DMS79 (cell line): Measurements from ENCODE around the gene PLEKHH2.
"Not testable (repeated sequence)": the region's sequence is repeated elsewhere in the genome, so short reads cannot be mapped to it uniquely, and the experiment has no call there.

Source experiments
- DNase-seq: peaks from one replicate; lab custom pipeline; 2025; lab: John Stamatoyannopoulos, UW

PLEKHH2 gene

DNA sequence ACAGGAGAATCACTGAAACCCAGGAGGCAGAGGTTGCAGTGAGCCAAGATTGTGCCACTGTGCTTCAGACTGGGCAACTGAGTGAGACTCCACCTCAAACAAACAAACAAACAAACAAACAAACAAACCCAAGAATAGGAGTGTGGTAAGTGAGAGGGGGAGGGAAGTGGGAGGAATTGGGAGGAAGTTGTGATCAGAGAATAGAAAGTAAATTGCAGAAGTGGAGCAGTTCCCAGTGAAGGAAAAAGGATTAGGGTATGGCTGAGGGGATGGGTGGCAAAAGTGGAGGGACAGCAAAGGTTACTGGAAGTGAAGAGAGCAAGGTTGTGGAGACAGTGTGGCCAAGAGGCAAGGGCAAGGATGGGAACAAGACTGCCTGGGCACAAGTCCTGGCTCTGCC is 80.3 kb downstream of the PLEKHH2 start:
- DNase-seq = no peak

DNA sequence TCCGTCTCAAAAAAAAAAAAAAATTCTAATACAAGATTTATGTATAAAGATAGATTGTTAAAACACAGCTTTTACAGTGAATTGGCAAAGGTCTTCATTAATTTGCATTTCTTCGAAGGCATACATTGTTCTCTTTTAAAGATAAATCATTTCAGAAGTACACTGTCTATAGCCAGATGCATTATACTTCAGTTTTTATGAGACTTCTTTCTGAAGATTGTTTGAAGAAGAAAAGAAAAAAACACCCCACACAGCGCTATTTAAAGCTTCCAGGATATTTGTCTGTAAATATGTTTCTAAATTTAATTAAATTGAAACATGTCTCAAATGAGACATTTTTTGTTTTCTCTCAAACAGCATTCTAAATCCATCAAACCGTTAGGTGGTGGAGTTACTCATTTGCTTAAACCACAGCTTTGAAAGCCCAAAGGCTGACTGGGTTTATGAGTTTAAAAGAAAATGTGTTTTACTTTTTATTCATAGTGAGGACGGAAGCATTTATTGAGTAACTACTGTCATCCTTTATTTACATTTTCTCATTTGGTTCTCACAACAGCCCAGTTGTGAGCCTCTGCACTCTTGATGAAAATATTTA is 81.6 kb downstream of the PLEKHH2 start:
- DNase-seq = no peak

DNA sequence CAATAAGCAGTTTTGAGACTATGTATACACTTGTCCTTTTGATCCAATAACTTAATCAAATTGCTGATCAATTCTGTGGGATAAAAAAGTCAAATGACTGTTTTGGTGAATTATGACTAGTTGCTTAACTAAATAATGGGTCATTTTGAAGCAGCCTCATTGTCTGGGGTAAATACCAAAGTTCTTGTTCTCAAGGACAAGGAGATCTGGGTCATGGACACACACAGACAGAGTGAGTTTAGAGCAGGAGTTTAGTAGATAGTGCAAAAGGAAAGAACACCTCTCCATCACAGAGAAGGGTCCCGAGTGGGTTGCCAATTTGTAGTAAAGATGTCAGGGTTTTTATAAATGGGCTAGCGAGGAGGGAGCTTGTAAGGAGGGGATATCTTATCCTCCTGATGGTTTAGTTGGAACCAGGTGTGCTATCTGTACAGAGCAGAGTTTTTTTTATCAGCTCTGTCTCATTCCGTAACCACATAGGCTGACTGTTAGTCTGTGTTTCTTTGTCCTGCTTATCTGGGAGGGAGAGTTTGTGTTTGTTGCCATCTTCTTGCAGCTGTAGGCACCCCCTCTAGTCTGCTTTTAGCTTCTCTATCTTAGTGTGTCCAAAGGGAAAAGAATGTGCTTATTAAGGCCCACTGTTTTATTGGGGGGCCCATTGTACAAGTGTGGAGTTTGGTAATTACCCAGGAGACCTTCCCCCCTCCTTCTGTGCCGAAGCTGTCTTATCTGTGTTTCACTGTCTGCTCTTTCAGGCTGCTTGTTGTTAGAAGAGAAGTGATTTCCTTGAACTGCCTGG is 87.9 kb downstream of the PLEKHH2 start:
- no peak for DNase-seq

DNA sequence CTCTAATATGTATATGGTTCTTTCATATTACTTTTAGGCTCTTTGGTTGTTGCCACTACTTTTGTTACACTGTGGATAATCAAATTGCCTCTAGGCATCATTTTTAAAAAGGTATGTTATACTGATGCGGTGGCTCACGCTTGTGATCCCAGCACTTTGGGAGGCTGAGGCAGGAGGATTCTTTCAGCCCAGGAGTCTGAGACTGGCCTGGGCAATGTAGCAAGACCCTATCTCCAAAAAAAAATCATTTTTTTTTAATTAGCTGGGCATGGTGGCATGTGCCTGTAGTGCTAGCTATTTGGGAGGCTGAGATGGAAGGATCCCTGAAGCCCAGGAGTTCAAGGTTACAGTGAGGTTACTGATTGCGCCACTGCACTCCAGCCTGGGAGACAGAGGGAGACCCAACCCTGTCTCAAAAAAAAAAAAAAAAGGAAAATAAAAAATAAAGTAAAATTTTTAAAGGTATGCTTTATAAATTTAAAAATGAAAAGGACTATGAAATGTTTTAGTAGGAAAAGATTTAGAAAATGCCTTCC is 88.7 kb downstream of the PLEKHH2 start:
- no peak for DNase-seq

DNA sequence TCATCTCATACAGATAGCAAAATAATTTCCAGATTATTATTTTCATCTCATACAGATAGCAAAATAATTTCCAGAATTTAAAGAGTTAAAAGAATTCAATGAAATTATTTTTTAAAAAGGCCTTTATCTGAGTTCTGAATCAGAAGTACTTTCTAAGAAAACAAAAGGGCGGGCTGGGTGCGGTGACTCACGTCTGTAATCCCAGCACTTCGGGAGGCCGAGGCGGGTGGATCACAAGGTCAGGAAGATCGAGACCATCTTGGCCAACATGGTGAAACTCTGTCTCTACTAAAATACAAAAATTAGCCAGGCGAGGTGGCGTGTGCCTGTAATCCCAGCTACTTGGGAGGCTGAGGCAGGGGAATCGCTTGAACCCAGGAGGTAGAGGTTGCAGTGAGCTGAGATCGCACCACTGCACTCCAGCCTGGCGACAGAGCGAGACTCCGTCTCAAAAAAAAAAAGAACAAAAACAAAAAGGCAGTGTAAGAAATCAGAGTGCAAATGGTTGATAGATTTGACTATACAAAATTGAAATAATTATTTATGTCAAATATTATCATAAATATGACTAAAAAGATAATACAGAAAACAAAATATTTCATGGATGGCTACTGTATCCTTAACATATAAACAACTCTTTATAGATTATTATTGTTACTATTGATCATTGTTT is 90.0 kb downstream of the PLEKHH2 start:
- not testable (repeated sequence) for DNase-seq

DNA sequence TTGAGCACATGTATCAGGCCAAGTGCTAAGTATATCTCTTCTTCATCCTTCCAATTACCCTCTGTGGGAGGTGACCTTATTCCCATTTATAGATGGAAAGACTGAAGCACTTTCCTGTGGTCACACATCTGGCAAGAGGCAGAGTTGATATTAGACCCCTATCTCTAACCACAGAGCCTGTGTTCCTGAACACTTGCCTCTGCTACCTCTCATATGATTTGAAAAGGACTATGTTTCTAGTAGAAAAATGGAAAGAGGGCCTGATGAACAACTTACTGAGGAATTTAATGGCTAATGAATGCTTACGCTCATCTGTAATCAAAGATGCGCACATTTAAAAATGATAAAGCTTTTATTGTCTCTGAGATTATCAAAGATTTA is 90.6 kb downstream of the PLEKHH2 start:
- DNase-seq = no peak

DNA sequence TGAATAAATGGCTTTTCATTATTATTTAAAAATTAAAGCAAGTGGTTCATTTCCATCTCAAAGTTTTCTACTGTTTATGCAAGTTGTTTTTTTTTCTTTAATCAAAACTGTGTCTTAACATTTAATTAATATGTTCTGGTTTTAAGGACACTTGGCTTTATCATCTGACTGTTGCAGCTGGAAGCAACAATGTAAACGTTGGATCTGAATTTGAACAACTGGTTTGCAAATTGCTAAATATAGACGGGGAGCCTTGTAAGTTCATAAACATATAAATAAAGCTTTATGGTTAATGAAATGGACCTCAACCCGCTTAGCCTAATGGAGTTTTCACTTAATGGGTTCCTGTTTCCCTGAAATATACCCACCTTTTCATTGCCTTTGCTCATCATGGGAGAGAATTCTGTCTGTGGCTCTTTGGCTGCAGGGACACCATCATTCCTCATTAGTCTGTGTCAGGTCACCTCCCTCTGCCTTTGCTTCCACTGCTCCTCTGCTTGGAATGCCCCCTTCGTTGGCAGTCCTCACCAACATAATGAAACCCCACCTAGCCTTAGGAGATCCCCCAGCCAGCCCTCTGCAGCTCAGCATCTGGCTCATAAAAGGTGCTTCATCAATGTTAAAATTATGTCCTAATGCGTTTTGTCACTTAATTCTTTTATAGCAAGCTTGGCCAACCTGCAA is 92.6 kb downstream of the PLEKHH2 start:
- DNase-seq = no peak

DNA sequence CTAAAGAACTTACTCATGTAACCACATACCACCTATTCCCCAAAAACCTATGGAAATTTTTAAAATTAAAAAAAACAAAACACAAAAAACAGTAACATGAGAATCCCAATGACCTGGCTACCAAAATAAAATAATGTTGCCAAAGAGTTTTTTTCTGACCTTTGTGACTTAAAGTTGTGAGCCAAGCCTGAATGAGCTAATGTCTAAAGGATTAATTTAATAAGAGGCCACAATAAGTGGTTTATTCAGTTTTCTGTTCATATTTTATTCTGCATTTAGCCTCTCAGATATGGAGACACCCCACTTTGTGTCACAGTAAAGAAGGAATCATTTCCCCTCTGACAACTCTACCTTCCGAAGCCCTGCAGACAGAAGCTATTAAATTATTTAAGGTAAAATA is 94.2 kb downstream of the PLEKHH2 start:
- no peak for DNase-seq

DNA sequence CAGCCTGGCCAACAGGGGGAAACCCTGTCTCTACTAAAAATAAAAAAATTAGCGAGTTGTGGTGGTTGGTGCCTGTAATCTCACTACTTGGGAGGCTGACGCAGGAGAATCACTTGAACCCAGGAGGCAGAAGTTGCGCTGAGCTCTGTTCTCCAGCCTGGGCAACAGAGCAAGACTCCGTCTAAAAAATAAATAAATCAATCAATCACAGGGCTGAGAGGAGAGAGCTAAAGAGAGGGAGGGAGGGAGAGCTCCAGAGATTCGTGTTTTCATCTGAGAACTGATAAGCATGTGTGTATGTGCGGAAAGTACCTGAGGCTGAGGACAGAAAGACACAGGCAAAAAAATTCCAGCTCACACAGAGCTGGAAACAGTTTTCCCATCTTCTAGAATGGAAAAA is 99.6 kb downstream of the PLEKHH2 start:
- DNase-seq = no peak

DNA sequence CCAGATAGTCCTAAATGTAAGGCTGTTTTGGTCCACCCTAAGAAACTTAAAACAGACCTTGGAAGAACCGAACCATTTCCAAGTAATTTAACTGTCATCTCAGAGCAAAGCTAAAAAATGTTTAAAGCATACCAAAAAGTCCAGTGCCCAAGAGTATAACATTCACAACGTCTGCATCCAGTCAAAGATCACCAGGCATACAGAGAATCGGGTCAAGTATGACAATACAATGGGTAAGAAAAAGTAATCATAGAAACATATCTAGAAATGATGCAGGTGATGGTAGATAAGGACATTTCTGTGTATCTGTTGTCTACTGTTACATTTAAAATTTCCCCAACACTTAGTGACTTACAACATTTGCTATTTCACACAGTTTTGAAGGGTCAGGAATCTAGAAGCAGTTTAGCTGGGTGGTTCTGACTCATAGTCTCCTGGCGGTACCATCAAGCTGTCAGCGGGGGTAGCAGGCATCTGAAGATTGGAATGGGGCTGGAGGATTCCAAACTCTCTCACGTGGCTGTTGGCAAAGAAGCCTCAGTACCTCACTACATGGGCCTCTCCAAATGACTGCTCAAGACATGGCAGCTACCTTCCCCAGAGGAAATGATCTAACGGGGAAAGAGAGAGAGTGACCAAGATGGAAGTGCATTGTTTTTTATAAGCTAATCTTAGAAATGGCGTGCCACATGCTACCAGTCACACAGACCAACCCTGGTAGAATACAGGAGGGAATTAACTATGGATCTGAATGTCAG is 100.2 kb downstream of the PLEKHH2 start:
- DNase-seq = no peak

DNA sequence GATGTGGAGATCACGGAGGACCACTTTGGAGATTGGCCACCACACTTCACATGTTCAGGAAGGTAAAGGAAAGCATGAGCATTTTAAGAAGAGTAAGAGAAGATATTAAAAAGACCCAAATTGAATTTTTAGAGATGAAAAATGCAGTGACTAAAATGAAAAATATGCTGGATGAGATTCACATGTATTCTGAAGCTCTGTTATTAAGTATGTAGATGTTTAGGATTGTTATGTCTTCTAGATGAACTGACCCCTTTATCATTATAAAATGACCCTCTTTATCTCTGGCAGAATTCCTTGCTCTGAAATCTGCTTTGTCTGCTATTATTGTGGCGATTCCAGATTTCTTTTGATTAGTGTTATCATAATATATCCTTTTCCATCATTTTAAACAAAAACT is 100.8 kb downstream of the PLEKHH2 start:
- DNase-seq = no peak

DNA sequence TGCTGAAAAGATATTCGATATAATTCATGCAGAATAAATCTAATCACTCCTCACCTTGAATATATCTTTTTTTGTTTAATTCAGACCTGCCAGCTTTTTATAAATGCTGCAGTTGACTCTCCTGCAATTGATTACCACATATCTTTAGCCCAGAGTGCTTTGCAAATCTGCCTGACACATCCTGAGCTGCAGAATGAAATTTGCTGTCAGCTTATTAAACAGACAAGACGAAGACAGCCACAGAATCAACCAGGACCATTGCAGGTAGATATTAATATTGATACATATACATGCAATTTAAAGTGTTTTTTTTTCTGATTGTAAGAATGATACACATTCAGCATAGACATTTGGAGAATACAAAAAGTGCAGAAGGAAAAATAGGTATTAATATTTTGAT is 101.2 kb downstream of the PLEKHH2 start:
- no peak for DNase-seq

DNA sequence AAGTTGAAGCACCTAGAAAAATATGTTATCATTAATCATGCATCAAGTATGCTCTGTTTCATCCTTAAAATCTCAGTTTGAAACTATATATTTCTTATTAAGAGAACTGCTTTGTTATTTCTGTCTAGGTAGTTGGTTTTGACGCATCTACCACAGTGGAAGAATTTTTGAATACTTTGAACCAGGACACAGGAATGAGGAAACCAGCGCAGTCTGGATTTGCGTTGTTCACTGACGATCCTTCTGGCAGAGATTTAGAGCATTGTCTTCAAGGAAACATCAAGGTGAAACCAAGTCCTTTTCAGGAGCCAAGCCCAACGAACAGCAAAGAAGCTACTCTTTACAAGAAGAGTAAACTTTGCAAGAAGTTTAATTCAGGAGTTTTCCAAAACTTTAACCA is 106.6 kb downstream of the PLEKHH2 start:
- DNase-seq = no peak

DNA sequence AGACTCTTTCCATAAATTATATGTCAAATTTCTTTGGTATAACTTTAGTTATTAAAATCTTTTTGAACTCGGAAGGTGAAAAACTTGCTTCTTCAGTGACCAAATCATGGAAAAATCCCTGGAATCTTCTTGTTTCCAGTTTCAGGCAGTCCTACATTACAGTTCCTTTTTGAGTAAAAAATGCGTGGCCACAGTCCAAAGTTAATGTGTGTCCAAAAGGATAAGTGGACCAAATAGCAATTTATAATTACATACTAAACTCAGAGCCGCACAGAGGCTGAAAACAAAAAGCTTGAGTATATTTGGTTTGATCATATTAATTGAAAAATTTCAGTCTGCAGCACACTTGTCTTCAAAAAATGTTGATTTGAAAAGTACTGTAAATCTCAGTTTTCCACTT is 108.4 kb downstream of the PLEKHH2 start:
- no peak for DNase-seq

DNA sequence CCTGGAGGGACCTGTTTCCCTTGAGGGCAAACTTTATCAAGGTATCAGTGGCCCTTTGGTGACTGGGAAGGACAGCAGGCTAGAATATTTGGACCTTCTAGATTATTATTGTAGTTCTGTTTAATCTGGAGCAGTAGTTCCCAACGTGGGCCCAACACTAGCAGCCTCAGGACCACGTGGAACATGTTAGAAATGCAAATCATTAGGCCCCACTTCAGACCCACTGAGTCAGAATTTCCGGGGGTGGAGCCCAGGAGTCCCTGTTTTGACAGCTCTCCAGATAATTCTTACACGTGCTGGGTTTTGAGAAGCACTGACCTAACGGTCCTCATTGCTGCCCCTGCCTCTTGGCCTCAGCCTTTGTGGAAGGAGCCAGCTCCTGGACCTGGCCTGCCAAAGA is 111.3 kb downstream of the PLEKHH2 start:
- DNase-seq = no peak

DNA sequence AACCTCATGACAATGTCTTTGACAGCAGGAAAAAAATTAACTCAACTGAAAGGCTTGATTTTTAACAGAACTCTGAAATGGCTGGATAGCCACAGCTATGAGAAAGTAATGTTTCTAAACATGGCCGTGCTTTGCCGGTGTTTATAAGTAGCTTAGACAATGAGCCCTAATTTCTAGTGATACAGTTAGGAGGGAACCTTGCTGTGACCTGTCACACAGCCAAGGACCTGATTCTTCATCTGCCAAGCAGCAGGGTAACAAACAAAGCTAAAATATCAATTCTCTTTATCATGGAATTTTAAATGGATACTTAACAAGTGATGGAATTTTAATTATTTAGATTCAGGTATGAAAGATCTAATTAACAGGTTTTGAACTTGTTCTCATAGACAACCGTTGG is 112.5 kb downstream of the PLEKHH2 start:
- no peak for DNase-seq

DNA sequence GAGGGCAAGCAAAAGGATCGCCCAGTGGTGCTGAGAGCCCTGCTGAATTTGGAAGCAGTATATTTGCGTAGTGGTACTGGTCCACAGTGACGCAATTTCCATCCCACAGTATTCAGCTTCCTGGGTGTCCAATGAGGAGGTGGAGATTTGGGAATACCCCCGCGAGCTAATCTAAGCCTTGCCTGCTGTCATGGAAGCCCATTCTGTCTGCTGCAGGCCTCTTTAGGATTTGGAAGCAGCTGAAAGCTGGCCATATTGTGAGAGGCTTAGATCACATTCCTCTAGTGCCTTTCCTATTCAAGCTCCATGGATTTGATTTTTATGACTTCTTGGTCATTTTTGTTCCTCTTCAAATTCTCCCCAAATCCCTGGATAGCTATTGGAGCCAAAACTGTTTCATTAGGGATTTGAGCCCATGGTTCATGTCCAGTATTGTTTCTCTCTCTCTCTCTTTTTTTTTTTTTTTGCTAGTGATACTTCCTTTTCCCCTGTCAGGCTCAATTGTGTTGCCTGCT is 114.5 kb downstream of the PLEKHH2 start:
- no peak for DNase-seq

DNA sequence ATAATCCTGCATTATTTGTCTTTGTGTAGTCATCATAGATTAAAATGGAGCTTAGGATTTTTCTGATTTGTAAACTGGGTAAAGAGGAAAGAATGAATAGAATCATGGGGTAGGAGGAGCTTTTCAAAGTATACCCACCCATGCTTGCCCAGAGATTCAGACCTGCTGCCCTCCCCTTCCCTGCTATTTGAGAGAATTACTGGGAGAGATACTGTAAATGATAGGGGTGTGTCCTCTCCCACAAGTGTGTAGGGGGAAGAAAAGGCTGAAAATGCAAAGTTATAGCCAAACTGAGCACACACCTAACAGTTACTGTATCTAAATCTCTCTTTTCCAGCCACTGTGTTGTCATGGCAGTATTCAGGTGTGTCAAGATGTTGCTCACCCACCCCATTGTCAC is 115.2 kb downstream of the PLEKHH2 start:
- DNase-seq = no peak

DNA sequence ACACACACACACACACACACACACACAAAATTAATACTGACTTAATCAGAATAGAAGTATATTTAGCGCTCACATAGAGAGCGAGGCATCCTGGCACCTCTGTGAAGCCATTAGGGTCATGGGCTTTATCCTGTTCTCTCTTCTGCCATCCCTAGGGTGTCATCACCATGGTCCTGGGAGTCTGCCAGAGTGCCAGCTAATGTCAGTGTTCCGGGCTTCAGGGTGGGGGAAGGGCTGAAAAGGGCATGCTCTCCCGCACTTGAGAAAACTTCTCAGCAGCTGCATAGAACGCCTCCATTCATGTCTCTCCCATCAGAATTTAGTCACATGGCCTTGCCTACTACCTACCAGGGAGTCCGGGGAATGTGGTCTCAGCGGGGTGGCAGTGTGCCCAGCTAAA is 117.1 kb downstream of the PLEKHH2 start:
- no peak for DNase-seq

DNA sequence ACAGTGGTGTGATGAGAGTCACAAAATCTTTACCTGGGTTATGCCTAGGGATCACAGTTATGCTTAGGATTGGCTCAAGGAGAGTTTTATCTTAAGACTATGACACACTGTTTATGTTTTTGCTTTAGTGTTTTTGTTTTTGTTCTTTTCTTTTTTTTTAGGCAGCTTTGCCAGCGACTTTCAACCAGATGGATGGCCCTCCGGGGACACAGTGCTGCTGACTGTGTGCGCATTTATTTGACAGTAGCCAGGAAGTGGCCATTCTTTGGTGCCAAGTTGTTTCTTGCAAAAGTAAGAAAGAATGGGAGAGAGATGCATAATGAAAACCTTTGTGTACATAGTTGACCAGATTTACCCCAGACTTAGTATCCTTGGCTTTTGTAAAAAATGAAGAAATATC is 121.7 kb downstream of the PLEKHH2 start:
- DNase-seq = no peak

DNA sequence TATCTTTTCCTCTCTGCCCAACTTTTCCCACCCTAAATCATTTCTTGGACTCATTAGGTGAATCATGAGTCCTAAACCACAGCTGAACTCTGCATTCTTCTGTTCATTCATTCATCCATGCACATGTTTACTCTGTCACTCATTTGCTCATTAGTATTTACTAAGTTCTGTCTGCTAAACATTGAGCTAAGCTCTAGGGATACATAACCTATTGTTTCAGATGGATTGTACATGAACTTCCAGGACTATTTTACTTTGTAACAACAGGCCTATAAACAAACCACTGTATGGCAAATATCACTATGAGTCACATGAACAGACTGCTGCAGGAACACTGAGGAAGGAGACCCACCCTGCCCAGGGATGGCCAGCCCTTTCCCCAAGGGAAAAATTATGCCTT is 122.1 kb downstream of the PLEKHH2 start:
- DNase-seq = no peak

DNA sequence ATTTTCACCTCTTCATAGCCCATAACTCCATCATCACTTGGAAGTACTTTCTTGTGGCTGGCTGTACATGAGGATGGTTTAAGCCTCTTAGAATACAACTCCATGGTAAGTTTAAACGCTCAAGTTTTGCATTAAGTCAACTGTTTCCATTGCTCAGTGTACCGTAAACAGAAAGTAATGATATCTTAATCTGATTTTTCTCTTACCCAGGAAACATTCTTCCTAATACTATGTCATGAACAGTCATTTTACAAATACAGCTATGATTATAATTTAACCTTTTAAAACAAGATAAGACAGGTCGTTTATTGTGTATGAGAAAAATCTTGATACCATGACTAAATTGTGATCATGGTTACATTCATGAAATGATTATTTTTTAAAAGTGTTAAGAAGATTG is 125.2 kb downstream of the PLEKHH2 start:
- no peak for DNase-seq
